ENCODE measurements around the gene ALOX5. TPM values are rescaled to one million over a fixed set of nuclear protein-coding genes. Genes with fewer than 3 reads are reported as not detected.

The ALOX5 gene
- total and polyA plus RNA-seq, 2 of the 4 experiments (the other 2 are of a cell fraction): not detected

DNA sequence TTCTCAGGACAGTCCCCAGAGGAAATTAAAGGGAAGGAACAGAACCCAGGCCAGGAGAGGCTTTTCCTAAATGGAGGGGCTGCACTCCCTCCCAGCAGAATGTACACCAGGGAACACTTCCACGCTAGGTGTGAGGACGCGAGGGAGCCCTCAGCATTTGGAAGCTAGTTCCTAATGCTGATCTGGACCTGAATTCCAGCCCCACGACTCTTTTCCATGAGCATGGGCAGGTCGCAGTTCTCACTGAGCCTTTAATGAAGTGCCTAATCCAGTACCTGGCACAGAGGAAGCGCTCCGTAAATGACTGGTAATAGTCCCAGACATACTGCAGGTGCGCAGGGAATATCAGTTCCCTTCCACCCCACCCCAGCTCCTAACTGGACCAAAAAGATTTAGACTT lies 1.1 kb downstream of the ALOX5 start:
- Histone ChIP-seq H3K4me1 (ENCODE audit: control insufficient read depth, insufficient read depth, low read length) (no peaks in the 10 kb centered on the region), H3K27ac (ENCODE audit: insufficient read depth, low read length) (no peak overlapping the region), H3K56ac (ENCODE audit: extremely low read depth, insufficient read depth, low read length) (no peak overlapping the region), H2AK9ac (replicated peaks; ENCODE audit: low read depth, low read length, poor library complexity) (no peak overlapping the region), H4K5ac (ENCODE audit: low read depth, low read length) (no peak overlapping the region), H2BK5ac (ENCODE audit: low read depth, low read length, poor library complexity, severe bottlenecking) (no peak overlapping the region), H3K4ac (ENCODE audit: low read depth, low read length) (no peak overlapping the region), H4K8ac (ENCODE audit: low read depth in 2 of 2, low read length in 2 of 2) (no peak overlapping the region), H3K14ac (replicated peaks; ENCODE audit: low read depth, low read length) (no peak overlapping the region), H3K27me3 (ENCODE audit: control insufficient read depth, insufficient read depth, low read length) (peaks cover 35% of the 10 kb centered on the region), H3K18ac (ENCODE audit: low read depth, low read length) (no peak overlapping the region), H3K4me3 (ENCODE audit: insufficient read depth, low read depth, low read length) (no peak overlapping the region), H3K9me1 (ENCODE audit: insufficient read depth, low read length) (no peaks in the 10 kb centered on the region), H3K23ac (ENCODE audit: low read depth, low read length) (no peak overlapping the region), H3K4me2 (ENCODE audit: low read depth, low read length) (no peak overlapping the region), H2AFZ (replicated peaks; ENCODE audit: low read length, poor library complexity) (no peak overlapping the region), H3K36me3 (ENCODE audit: control insufficient read depth, insufficient read depth, low read length) (no peaks in the 10 kb centered on the region), H2BK20ac (ENCODE audit: low read depth, low read length) (no peak overlapping the region), H3K9ac (ENCODE audit: low read depth, low read length) (no peak overlapping the region), H2BK15ac (ENCODE audit: low read depth, low read length) (no peak overlapping the region), H4K91ac (ENCODE audit: insufficient read depth, low read depth, low read length) (no peak overlapping the region), H2BK120ac (ENCODE audit: low read depth, low read length) (no peak overlapping the region), H4K20me1 (ENCODE audit: insufficient read depth, low read length) (no peaks in the 10 kb centered on the region), H3K79me1 (ENCODE audit: low read depth in 1 of 2, low read length in 2 of 2) (no peaks in the 10 kb centered on the region), H3K9me3 (ENCODE audit: control insufficient read depth, insufficient read depth, low read length) (no peaks in the 10 kb centered on the region), H2AK5ac (ENCODE audit: low read depth, low read length) (no peak overlapping the region)
- ATAC-seq (ENCODE audit: low read depth): no peak
- POLR2A ChIA-PET (ENCODE audit: unreplicated experiment): no interaction called here
- intact Hi-C loops (cut with micrococcal nuclease) (no loop called here), in situ Hi-C loops (cut with MboI; ENCODE audit: low sequenced_read_pairs) (no loop called here), dilution Hi-C loops (cut with HindIII; ENCODE audit: low sequenced_read_pairs, unreplicated experiment) (no loop called here)
- DNase-seq: no peak
- TF ChIP-seq BHLHE40 (IDR thresholded peaks at IDR 0.05; ENCODE audit: low read depth, low read length) (no peak), NFE2L2 (IDR thresholded peaks at IDR 0.05; ENCODE audit: low read depth, low read length) (no peak), FOS (IDR thresholded peaks at IDR 0.05; ENCODE audit: low read depth, low read length) (no peak), RCOR1 (IDR thresholded peaks at IDR 0.05; ENCODE audit: insufficient replicate concordance, low read length) (no peak), MXI1 (IDR thresholded peaks at IDR 0.05; ENCODE audit: borderline replicate concordance, low read depth, low read length) (no peak), CEBPB (IDR thresholded peaks at IDR 0.05; ENCODE audit: low read depth, low read length) (no peak), RFX5 (IDR thresholded peaks at IDR 0.05; ENCODE audit: low read depth, low read length) (no peak), POLR2A (IDR thresholded peaks at IDR 0.05; ENCODE audit: low read depth, low read length) (no peak), MAZ (IDR thresholded peaks at IDR 0.05; ENCODE audit: borderline replicate concordance, low read depth, low read length) (no peak), CHD1 (IDR thresholded peaks at IDR 0.05; ENCODE audit: low read depth, low read length) (no peak), MAFK (IDR thresholded peaks at IDR 0.05; ENCODE audit: low read depth, low read length) (no peak), RAD21 (IDR thresholded peaks at IDR 0.05; ENCODE audit: low read length) (no peak), SMC3 (IDR thresholded peaks at IDR 0.05; ENCODE audit: low read depth, low read length) (no peak)
- TF ChIP-seq, protein P1, sequence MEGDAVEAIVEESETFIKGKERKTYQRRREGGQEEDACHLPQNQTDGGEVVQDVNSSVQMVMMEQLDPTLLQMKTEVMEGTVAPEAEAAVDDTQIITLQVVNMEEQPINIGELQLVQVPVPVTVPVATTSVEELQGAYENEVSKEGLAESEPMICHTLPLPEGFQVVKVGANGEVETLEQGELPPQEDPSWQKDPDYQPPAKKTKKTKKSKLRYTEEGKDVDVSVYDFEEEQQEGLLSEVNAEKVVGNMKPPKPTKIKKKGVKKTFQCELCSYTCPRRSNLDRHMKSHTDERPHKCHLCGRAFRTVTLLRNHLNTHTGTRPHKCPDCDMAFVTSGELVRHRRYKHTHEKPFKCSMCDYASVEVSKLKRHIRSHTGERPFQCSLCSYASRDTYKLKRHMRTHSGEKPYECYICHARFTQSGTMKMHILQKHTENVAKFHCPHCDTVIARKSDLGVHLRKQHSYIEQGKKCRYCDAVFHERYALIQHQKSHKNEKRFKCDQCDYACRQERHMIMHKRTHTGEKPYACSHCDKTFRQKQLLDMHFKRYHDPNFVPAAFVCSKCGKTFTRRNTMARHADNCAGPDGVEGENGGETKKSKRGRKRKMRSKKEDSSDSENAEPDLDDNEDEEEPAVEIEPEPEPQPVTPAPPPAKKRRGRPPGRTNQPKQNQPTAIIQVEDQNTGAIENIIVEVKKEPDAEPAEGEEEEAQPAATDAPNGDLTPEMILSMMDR (conservative IDR thresholded peaks at IDR 0.05; ENCODE audit: low read depth, low read length): no peak
- TF ChIP-seq, protein P2, sequence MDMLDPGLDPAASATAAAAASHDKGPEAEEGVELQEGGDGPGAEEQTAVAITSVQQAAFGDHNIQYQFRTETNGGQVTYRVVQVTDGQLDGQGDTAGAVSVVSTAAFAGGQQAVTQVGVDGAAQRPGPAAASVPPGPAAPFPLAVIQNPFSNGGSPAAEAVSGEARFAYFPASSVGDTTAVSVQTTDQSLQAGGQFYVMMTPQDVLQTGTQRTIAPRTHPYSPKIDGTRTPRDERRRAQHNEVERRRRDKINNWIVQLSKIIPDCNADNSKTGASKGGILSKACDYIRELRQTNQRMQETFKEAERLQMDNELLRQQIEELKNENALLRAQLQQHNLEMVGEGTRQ (IDR thresholded peaks at IDR 0.05; ENCODE audit: low read depth, low read length): no peak
- TF ChIP-seq, protein P3, sequence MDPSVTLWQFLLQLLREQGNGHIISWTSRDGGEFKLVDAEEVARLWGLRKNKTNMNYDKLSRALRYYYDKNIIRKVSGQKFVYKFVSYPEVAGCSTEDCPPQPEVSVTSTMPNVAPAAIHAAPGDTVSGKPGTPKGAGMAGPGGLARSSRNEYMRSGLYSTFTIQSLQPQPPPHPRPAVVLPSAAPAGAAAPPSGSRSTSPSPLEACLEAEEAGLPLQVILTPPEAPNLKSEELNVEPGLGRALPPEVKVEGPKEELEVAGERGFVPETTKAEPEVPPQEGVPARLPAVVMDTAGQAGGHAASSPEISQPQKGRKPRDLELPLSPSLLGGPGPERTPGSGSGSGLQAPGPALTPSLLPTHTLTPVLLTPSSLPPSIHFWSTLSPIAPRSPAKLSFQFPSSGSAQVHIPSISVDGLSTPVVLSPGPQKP (IDR thresholded peaks at IDR 0.05; ENCODE audit: borderline replicate concordance, low read depth, low read length): no peak
- BruUV-seq (replicated peaks): no TSS peak
- CTCF ChIA-PET: no interaction called here
- no CpG with 5 or more reads among the region's 8 CpGs for WGBS, 2 experiments (ENCODE audit: extremely low coverage in 2 of 2, insufficient read length in 1 of 2)

Measured in IMR-90 (cell line).